Subcutaneous abdominal adipose tissue (tissue), 5 donors: ENCODE data around the gene PRKCE.
"Not testable (repeated sequence)": the region's sequence is repeated elsewhere in the genome, so short reads cannot be mapped to it uniquely, and the experiment has no call there.

ENCODE experiments used
- H3K27ac ChIP-seq: one replicate; pipeline ENCODE4 v1.7.0; 2013; ENCODE audit warnings: low read depth, mild to moderate bottlenecking, inconsistent platforms, low read length, moderate library complexity
- H3K27me3 ChIP-seq, 5 donors: one replicate each; pipeline ENCODE4 v1.7.0; 2013; ENCODE audit warnings: low read length in 5 of 5, inconsistent platforms in 1 of 5; ENCODE audit not compliant: control insufficient read depth in 5 of 5, insufficient read depth in 4 of 5
- H3K36me3 ChIP-seq, 5 donors: one replicate each; pipeline ENCODE4 v1.7.0; 2013; ENCODE audit warnings: low read length in 5 of 5; ENCODE audit not compliant: control insufficient read depth in 5 of 5, insufficient read depth in 5 of 5
- H3K4me1 ChIP-seq, 5 donors: one replicate each; pipeline ENCODE4 v1.7.0; 2013; ENCODE audit warnings: low read length in 5 of 5, mild to moderate bottlenecking in 3 of 5, moderate library complexity in 1 of 5; ENCODE audit not compliant: control insufficient read depth in 5 of 5, insufficient read depth in 5 of 5
- H3K4me3 ChIP-seq, 5 donors: one replicate each; pipeline ENCODE4 v1.7.0; 2013; ENCODE audit warnings: low read length in 5 of 5, low read depth in 1 of 5
- H3K9ac ChIP-seq, 5 donors: one replicate each; pipeline ENCODE4 v1.7.0; 2013; ENCODE audit warnings: low read length in 5 of 5, mild to moderate bottlenecking in 4 of 5, moderate library complexity in 3 of 5
- H3K9me3 ChIP-seq, 5 donors: one replicate each; pipeline ENCODE4 v1.7.0; 2013; ENCODE audit warnings: low read length in 5 of 5; ENCODE audit not compliant: control insufficient read depth in 5 of 5
- donor health status: healthy.
- donor health status: healthy.
- donor health status: healthy.
- donor health status: healthy.
- donor health status: healthy.

Gene PRKCE

DNA sequence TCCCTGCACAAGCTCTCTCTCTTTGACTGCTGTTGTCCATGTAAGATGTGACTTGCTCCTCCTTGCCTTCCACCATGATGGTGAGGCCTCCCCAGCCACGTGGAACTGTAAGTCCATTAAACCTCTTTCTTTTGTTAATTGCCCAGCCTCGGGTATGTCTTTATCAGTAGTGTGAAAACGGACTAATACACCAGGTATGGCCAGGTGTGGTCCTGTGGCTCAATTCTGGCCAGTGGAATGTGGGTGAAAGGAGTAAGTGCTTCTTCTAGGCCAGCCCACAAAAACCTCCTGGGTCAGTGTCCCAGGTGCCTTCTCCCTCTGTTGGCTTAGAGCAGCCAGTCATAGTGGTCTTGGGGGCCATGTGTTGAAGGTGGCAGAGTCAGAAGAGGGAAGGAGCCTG is 57.0 kb downstream of the PRKCE start:
- no peak overlapping the region for H3K9ac ChIP-seq
- peaks cover 0 to 23% (median 15%) of the 10 kb centered on the region in 5 donors for H3K4me1 ChIP-seq
- no peak overlapping the region for H3K4me3 ChIP-seq
- no peaks in the 10 kb centered on the region for H3K9me3 ChIP-seq
- peaks cover 0 to 5% (median 0%) of the 10 kb centered on the region in 5 donors for H3K36me3 ChIP-seq
- H3K27me3 ChIP-seq: no peaks in the 10 kb centered on the region
- H3K27ac ChIP-seq: no peak overlapping the region

DNA sequence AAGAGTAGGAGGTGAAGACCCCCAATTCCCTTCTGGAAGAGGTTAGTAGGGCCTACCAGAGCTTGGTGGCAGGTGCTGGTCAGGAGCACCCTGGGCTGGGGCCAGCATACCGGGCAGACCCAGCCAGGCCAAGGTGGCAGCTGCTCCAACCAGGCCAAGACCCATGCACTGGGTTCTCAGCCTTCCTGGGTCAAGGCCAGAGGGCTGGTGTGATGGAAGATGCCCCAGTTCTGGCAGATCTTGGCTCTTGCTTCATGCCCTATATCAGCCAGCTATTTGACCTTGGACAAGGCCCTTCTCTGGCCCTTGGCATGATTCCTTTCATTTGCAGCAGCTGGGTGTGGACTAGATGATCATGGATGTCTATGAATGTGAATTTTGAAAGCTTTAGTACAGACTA is 57.7 kb downstream of the PRKCE start:
- no peaks in the 10 kb centered on the region for H3K9me3 ChIP-seq
- no peak overlapping the region for H3K9ac ChIP-seq
- H3K27ac ChIP-seq: no peak overlapping the region
- peaks cover 0 to 5% (median 0%) of the 10 kb centered on the region in 5 donors for H3K36me3 ChIP-seq
- no peak overlapping the region for H3K4me3 ChIP-seq
- peaks cover 0 to 23% (median 15%) of the 10 kb centered on the region in 5 donors for H3K4me1 ChIP-seq
- no peaks in the 10 kb centered on the region for H3K27me3 ChIP-seq

DNA sequence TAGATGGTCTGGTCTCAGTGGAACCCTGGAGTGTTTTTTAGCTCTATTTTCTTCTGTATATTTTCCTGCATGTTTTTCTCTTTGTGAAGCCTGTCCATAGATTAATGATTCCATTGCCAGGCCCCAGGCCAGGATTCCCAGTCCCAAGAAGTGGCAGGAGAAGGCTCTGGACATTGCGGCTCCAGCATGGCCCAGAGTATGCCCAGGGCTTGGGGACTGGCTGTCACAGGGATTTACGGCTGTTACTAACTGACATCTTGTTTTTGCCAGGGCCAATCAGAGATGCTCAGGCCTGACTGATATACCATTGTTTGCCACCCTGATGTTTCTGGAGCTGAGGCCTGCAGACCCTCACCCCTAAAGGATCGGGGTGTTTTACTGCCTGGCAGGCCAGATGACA is 59.0 kb downstream of the PRKCE start:
- Histone ChIP-seq H3K4me3 (no peak overlapping the region), H3K4me1 (peaks cover 0 to 23% (median 15%) of the 10 kb centered on the region in 5 donors), H3K27ac (no peak overlapping the region), H3K9me3 (no peaks in the 10 kb centered on the region), H3K9ac (no peak overlapping the region), H3K36me3 (peaks cover 0 to 5% (median 0%) of the 10 kb centered on the region in 5 donors), H3K27me3 (no peaks in the 10 kb centered on the region)

DNA sequence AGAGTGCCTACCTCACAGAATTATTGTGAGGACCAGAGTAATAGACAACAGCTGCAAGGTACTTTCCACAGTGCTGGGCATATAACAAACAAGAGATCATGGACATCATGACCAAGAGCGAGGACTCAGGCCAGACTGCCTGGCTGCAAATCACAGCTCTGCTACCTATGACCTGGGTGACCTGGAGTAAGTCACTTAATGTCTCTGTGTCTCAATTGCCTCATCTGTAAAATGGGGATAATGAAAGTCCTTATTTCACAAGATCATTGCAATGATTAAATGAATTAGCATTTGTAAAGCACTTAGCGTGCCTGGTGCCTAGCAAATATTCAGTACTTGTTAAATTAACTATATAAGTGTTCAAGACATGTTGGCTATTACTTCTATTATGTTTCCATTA is 59.7 kb downstream of the PRKCE start:
- H3K27me3 ChIP-seq: no peaks in the 10 kb centered on the region
- peaks cover 0 to 5% (median 0%) of the 10 kb centered on the region in 5 donors for H3K36me3 ChIP-seq
- no peaks in the 10 kb centered on the region for H3K9me3 ChIP-seq
- no peak overlapping the region for H3K27ac ChIP-seq
- no peak overlapping the region for H3K9ac ChIP-seq
- peaks cover 0 to 19% (median 12%) of the 10 kb centered on the region in 5 donors for H3K4me1 ChIP-seq
- H3K4me3 ChIP-seq: no peak overlapping the region

DNA sequence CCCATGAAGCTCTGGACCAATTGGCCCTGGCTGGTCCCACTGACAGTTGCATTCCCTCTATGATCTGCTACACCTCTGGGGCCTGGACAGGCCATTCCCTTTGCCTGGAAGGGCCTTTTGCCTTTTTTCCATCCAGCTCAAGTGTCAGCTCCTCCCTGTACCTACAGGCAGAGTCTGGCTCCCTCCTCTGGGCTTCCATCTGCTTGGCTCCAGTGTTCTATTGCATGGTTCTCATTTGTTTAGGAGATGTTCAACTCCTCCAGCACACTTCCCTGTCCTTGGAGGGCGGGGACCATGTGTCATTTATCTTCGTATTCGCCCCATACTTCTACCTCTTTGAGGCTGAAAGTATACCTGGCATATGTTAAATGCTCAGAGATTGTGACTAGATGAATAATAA is 61.1 kb downstream of the PRKCE start:
- Histone ChIP-seq H3K9me3 (no peaks in the 10 kb centered on the region), H3K4me1 (peaks cover 0 to 6% (median 0%) of the 10 kb centered on the region in 5 donors), H3K9ac (no peak overlapping the region), H3K27ac (no peak overlapping the region), H3K27me3 (no peaks in the 10 kb centered on the region), H3K4me3 (no peak overlapping the region), H3K36me3 (peaks cover 0 to 4% (median 0%) of the 10 kb centered on the region in 5 donors)

DNA sequence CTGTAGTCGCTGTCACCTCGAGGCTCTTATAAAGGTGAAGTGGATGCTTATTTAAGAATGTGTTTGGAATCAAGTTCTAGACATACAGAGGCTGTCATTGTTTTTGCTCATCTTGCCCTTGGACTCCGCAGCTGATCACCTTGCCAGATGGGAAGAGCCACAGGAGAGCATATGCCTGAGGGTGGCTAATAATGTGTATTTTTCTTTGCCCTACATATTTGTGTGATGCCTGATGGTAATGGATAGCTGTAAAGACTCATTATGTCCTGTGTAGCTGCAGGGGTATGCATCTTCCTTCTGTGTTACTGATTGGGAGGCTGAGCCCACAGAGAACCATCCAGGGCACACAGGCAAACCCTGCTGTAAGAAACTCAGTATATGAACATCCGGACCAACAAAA is 61.7 kb downstream of the PRKCE start:
- Histone ChIP-seq H3K9me3 (no peaks in the 10 kb centered on the region), H3K9ac (no peak overlapping the region), H3K4me3 (no peak overlapping the region), H3K27ac (no peak overlapping the region), H3K27me3 (no peaks in the 10 kb centered on the region), H3K4me1 (peaks cover 0 to 6% (median 0%) of the 10 kb centered on the region in 5 donors), H3K36me3 (no peaks in the 10 kb centered on the region)

DNA sequence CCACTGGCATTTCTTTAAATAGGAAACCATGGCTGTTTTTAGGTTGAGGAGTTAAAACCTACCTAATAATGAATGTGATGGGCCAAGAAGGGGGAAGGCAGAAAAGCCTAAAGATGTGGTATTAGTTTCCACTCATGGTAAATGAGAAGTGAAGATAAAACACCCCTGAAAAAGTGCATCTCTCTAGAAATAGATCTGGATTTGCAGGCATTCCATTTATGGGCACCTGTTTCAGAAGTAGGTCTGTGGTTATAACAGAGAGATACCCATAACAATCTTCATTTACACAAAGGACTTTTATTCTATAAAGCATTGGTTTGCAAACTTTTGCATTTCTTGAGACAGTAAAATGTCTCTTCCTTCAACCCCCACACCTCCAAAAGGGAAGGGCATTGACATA is 62.1 kb downstream of the PRKCE start:
- no peaks in the 10 kb centered on the region for H3K36me3 ChIP-seq
- H3K27ac ChIP-seq: no peak overlapping the region
- H3K27me3 ChIP-seq: no peaks in the 10 kb centered on the region
- H3K4me3 ChIP-seq: no peak overlapping the region
- no peaks in the 10 kb centered on the region for H3K9me3 ChIP-seq
- no peak overlapping the region for H3K9ac ChIP-seq
- H3K4me1 ChIP-seq: peaks cover 0 to 6% (median 0%) of the 10 kb centered on the region in 5 donors

DNA sequence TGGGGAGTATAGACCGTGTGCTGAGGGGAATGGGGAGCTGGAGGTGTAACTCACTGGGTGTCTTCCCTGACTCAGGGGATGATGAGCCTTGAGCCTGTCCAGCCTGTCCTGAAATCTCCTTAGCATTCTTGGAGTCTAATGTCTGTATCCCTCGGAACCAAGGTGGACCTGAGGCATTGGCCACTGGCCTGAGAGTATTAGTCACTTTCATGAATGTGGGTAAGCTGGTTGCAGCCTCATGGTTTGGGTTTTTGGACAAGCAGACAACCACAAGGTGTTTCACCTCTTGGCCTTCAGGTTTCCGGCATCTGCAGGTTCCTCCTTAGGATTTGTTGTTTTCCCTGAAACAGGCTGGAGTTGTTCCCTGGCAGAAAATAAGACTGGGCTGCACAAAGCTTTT is 63.2 kb downstream of the PRKCE start:
- Histone ChIP-seq H3K4me3 (no peak overlapping the region), H3K27ac (no peak overlapping the region), H3K9ac (no peak overlapping the region), H3K4me1 (no peaks in the 10 kb centered on the region), H3K9me3 (no peaks in the 10 kb centered on the region), H3K36me3 (no peaks in the 10 kb centered on the region), H3K27me3 (no peaks in the 10 kb centered on the region)

DNA sequence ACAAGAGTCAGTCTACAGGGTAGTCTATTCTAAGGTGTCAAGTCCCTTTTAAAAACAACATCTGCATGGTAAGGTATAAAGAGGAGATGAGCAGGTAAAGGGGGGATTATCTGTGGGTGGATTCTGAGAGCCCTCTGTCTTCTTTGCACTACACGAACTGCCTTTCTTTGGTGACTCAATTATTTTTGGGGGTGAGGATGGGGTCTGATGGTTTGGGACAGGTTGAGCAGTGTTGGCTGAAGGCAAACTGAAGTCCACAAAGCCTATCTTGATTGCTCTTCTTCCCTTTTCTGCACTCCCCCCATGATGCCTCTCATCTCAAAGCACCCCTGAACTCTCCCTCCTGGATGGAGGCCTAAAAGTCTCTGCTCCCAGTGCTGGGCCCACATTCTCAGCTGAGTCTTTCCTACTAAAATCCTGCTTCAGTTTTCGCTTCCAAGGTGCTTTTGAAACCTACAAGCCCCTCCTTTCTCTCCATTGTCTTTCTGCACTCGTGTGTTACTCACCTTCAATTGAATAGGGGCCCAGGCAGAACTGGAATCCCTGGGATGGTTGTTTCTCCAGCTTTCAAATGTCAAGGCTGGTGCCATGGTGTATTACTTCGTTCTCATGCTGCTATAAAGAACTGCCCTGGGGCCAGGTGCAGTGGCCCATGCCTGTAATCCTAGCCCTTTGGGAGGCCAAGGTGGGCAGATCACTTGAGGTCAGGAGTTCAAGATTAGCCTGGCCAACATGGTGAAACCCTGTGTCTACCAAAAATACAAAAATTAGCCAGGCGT is 64.3 kb downstream of the PRKCE start:
- no peaks in the 10 kb centered on the region for H3K9me3 ChIP-seq
- H3K36me3 ChIP-seq: no peaks in the 10 kb centered on the region
- no peak overlapping the region for H3K4me3 ChIP-seq
- no peaks in the 10 kb centered on the region for H3K4me1 ChIP-seq
- H3K27ac ChIP-seq: no peak overlapping the region
- no peak overlapping the region for H3K9ac ChIP-seq
- H3K27me3 ChIP-seq: no peaks in the 10 kb centered on the region

DNA sequence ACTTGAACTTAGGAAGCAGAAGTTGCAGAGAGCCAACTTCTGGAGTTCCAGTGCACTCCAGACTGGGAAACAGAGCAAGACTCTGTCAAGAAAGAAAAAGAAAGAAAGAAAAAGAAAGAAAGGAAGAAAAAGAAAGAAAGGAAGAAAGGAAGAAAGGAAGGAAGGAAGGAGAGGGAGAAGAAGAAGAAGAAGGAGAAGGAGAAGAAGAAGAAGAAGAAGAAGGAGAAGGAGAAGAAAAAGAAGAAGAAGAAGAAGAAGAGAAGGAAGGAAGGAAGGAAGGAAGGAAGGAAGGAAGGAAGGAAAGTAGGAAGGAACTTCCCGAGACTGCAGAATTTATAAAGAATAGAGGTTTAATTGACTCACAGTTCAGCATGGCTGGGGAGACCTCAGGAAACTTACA is 65.0 kb downstream of the PRKCE start:
- not testable (repeated sequence) for H3K4me1 ChIP-seq, H3K36me3 ChIP-seq, H3K4me3 ChIP-seq, H3K9ac ChIP-seq, H3K9me3 ChIP-seq, H3K27me3 ChIP-seq, H3K27ac ChIP-seq
